HepG2 (cell line): ENCODE measurements around the gene ATP13A4.

ENCODE experiments used
- ATF2 ChIP-seq: sonication (generic); formaldehyde crosslinking; IDR thresholded peaks from 2 replicates; pipeline ENCODE4 v1.4.0; 2020; ENCODE audit warnings: missing genetic modification reagents
- CTCF ChIP-seq: sonication (generic); formaldehyde crosslinking; IDR thresholded peaks from 2 replicates; pipeline ENCODE4 v1.5.0; 2020; ENCODE audit warnings: mild to moderate bottlenecking, missing genetic modification reagents, moderate library complexity
- HMGA1 ChIP-seq: sonication (generic); formaldehyde crosslinking; conservative IDR thresholded peaks from 2 replicates; pipeline ENCODE4 v1.4.0; 2020; ENCODE audit warnings: missing genetic modification reagents
- MBNL3 ChIP-seq: fragments of 250-450 bp; sonication (Bioruptor Pico); conservative IDR thresholded peaks from 2 replicates; pipeline ENCODE4 v1.8.0; 2022; ENCODE audit warnings: mild to moderate bottlenecking, inconsistent platforms
- SNAPC4 ChIP-seq: sonication (generic); formaldehyde crosslinking; IDR thresholded peaks from 2 replicates; pipeline ENCODE4 v1.4.0; 2020; ENCODE audit warnings: mild to moderate bottlenecking, missing genetic modification reagents
- SP1 ChIP-seq, 2 experiments: fragments of 450-650 bp in 1 of 2; sonication (generic) in 1 of 2; formaldehyde crosslinking in 1 of 2; IDR thresholded peaks; 2 replicates each; pipeline versions ENCODE4 v1.4.0 to v1.6.1; 2016 to 2020; ENCODE audit warnings: missing genetic modification reagents in 1 of 2
- STAT6 ChIP-seq: sonication (generic); formaldehyde crosslinking; IDR thresholded peaks from 2 replicates; pipeline ENCODE4 v1.4.0; 2020; ENCODE audit warnings: missing genetic modification reagents, mild to moderate bottlenecking, borderline replicate concordance
- ZBTB2 ChIP-seq: sonication (generic); formaldehyde crosslinking; IDR thresholded peaks from 2 replicates; pipeline ENCODE4 v1.8.0; 2022; ENCODE audit warnings: low read depth, missing genetic modification reagents
- ZNF652 ChIP-seq: IDR thresholded peaks from 2 replicates; pipeline ENCODE4 v1.6.1; 2016; ENCODE audit warnings: low read depth, borderline replicate concordance

- no peak for TF ChIP-seq SNAPC4
- TF ChIP-seq MBNL3 (CRISPR knock-in tag) = no peak
- no peak for TF ChIP-seq SP1 (IDR thresholded peaks at IDR 0.05)
- no peak for TF ChIP-seq SP1 (CRISPR knock-in tag; IDR thresholded peaks at IDR 0.05)
- TF ChIP-seq ZNF652 = no peak
- no peak for TF ChIP-seq HMGA1 (CRISPR knock-in tag)
- TF ChIP-seq ZBTB2 (CRISPR knock-in tag) = no peak
- TF ChIP-seq ATF2 = no peak
- TF ChIP-seq STAT6 (CRISPR knock-in tag) = no peak
- no peak for TF ChIP-seq CTCF (CRISPR knock-in tag)
These were observed 107.6 kb downstream of the ATP13A4 start for GRCh38 chr3:193446965-193447602.
